ENCODE data around the gene ZNF3.

DNA sequence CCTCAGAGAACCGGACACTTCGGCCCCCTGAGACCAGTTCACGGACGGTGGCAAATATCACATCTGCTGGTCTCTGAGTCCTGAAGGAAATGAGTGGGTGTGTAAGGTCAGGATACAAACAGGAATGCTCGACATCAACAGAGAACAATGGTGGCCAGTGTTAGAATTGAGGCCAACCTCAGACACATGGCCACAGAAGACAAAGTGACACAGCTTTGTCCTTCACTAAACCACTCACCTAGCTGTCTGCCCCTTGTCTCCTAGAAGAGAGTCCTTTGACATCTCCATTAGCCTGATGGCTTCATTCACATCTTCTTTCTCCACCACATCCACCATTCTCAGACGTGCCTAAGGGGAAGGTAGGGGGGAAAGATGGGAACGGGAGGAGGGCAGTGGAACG, 11.5 kb upstream of the ZNF3 start:
- TF ChIP-seq ZNF274 (IDR thresholded peaks at IDR 0.05; ENCODE audit: low read depth, low read length) (no peak), YY1 (IDR thresholded peaks at IDR 0.05; ENCODE audit: insufficient read depth, insufficient read length) (no peak), SUZ12 (IDR thresholded peaks at IDR 0.05; ENCODE audit: extremely low read depth, insufficient read depth, insufficient read length) (no peak)

Measured in NT2/D1 (cell line).